SW480 (cell line): ENCODE data around the gene CBARP.
"Not testable (repeated sequence)": the region's sequence is repeated elsewhere in the genome, so short reads cannot be mapped to it uniquely, and the experiment has no call there.

Experiments used
- DNase-seq: peaks from one replicate; pipeline ENCODE4 v3.0.0-alpha.2; 2016; ENCODE audit warnings: low spot score

The CBARP gene

GRCh38 chr19:1213391-1214286 is 24.2 kb downstream of the CBARP start:
- DNase-seq: no peak

DNA sequence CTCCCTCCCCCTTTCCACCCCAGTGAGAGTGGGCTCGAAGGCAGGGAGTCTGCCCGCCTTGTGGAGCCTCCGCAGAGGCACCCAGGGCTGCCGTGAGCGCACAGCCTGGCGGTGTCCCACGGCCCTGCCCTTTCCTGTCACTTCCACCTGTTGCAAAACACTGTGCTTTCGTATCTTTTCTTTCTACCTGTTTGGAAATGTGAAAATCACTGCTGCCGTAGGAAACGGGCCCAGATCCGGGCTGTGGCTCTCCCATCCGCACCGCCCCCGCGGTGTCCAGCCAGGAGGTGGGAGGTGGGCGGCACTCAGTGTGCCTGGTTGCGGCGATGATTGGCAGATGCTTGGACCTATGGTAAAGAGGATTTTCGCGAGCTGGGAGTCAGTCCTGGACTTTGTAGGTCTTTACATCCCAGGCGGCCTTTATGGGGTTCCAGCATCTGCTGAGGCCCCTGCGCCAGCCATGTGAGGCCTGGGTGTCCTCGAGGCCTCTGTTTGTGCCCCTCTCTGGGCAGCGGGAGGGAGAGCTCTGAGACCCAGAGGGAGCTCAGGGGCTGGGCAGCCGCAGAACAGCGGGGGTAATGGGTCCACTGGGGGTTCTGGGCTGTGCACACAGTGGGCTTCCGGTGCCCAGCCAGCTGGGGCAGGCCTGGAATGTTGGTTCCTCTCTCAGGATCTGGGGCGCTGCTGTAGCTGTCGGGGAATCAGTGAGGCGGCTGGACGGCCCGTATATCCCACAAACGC is 26.1 kb downstream of the CBARP start:
- DNase-seq: no peak

DNA sequence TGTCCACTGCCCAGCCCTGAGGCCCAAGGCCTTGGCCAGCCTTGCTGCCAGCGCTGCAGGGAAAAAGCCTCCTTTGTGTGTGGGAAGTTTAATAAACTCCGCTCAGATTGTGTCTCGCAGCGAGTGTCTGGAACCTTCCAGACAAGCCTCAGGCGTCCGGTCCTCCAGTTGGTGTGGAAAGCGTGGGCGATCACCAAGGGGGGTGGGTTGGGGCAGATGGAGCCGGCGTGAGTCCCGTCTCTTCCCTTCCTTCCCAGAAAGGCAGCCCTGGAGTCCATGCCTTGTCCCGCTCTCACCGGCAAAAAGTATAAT is 27.6 kb downstream of the CBARP start:
- DNase-seq: no peak

GRCh38 chr19:1208830-1209229 is 29.0 kb downstream of the CBARP start:
- not testable (repeated sequence) for DNase-seq

- DNase-seq: no peak
These were observed 30.8 kb downstream of the CBARP start for GRCh38 chr19:1206864-1207450.

DNA sequence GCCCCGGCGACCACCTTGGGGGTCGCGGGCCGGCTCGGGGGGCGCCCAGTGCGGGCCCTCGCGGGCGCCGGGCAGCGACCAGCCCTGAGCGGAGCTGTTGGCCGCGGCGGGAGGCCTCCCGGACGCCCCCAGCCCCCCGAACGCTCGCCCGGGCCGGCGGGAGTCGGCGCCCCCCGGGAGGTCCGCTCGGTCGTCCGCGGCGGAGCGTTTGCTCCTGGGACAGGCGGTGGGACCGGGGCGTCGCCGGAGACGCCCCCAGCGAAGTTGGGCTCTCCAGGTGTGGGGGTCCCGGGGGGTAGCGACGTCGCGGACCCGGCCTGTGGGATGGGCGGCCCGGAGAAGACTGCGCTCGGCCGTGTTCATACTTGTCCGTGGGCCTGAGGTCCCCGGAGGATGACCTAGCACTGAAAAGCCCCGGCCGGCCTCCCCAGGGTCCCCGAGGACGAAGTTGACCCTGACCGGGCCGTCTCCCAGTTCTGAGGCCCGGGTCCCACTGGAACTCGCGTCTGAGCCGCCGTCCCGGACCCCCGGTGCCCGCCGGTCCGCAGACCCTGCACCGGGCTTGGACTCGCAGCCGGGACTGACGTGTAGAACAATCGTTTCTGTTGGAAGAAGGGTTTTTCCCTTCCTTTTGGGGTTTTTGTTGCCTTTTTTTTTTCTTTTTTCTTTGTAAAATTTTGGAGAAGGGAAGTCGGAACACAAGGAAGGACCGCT is 31.5 kb downstream of the CBARP start:
- DNase-seq: no peak

GRCh38 chr19:1205114-1206099 is 32.4 kb downstream of the CBARP start, which contains the start of gene STK11:
STK11 (plus strand) TSS chr19:1205778; CDS start chr19:1206914, 1,136 bp downstream.
- peak; percentile 88 for DNase-seq

DNA sequence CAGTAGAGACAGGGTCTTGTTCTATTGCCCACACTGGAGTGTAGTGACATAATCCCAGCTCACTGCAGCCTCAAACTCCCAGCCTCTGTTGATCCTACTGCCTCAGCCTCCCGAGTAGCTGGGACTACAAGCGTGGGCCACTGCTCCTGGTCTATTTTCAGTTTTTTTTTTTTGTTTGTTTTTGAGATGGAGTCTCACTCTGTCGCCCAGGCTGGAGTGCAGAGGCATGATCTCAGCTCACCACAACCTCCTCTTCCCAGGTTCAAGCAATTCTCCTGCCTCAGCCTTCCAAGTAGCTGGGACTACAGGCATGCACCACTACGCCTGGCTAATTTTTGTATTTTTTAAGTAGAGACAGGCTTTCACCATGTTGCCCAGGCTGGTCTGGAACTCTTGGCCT is 37.2 kb downstream of the CBARP start:
- DNase-seq: not testable (repeated sequence)

DNA sequence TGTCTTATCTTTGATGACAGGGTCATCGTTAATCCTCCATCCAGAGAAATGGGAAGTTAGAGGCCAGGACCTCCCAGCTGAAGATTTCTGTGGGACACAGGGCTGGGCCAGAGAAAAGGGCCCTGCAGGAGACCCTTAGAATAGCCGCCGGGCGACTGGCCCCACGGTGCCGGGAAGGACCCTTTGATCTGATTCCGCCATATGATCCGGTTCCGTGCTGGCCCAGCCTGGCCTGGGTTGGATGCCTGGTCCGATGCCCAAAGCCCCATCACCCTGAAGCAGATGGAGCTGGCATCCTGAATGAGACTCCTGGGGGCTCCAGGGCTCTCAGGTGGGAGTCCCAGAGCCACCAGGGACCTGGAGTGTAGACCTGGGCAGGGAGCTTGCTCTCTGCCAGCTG is 38.3 kb downstream of the CBARP start:
- no peak for DNase-seq

DNA sequence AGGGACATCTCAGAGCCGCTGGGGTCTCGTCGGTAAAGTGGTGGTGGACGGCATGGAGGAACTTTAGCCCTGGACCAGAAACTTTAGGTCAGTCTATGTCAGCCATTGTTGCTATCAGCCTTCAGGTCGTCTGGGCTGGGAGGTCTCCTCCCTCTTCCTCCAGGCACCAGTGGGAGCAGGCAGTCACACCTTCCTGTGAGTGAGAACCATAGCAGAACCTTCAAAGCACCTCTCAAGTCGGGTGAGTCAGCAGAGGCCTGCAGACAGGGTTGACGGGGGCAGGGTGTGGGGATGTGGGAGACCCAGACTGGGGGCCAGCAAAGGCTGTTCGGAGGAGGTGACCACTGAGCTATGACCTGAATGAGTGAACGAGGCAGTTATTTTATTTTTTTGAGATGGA is 48.4 kb downstream of the CBARP start:
- peak; percentile 50 for DNase-seq

- DNase-seq: peak; percentile 68
These were observed 54.1 kb downstream of the CBARP start for GRCh38 chr19:1183543-1184172.

DNA sequence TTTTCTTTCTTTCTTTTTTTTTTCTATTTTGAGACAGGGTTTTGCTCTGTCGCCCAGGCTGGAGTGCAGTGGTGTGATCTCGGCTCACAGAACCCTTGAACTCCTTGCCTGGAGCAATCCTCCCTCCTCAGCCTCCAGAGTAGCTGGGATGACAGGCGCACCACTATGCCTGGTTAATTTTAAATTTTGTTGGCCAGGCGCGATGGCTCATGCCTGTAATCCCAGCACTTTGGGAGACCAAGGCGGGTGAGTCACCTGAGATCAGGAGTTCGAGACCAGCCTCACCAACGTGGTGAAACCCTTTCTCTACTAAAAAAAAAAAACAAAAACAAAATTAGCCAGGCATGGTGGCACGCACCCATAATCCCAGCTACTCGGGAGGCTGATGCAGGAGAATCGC is 55.1 kb downstream of the CBARP start:
- DNase-seq: no peak

DNA sequence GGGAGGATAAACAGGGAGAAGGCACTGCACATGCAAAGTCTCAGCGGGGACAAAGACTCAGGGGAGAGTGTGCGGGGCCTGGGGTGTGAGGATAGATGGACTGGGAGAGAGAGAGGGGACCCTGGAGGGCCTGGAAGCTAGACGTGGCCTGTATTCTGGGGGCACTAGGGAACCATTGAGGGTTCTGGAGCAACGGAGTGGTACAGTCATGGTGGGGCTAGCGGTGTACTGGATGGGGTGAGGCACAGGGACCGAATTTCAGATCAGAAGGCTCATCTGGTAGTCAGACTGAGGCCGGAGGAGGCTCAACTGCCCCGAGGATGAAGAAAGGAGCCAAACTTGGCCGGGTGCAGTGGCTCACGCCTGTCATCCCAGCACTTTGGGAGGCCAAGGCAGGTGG is 55.7 kb downstream of the CBARP start:
- no peak for DNase-seq

DNA sequence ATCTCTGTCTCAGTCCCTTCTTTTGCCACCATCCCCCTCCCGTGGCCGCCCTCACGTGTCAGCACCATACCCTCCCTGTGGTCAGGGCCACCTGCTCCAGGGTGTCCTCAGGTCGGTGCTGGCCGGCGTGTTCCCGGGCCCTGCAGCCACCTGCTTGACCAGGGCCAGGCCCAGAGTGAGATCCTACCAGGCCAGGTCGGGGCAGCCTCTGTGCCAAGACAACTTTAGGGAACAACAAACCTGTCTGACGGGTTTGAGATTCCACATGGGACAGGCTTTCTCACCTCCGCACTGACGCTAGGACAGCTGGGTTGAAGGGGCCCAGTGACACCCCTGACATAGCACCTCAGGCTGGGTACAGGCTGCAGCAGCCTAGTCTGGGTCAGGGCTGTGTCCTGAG is 56.2 kb downstream of the CBARP start:
- DNase-seq: no peak
